ENCODE measurements around the gene NCKAP5.
"Not testable (repeated sequence)": the region's sequence is repeated elsewhere in the genome, so short reads cannot be mapped to it uniquely, and the experiment has no call there.

NCKAP5 gene

GRCh38 chr2:132844585-132844984 lies 723.7 kb downstream of the NCKAP5 start:
- DNase-seq (ENCODE audit: low read depth in 1 of 2, low spot score in 1 of 2) = no peak

- DNase-seq (ENCODE audit: low read depth in 1 of 2, low spot score in 1 of 2) = no peak
Observed at GRCh38 chr2:132837769-132838168, 730.5 kb downstream of the NCKAP5 start.

- no peak for DNase-seq (ENCODE audit: low read depth in 1 of 2, low spot score in 1 of 2)
Observed at GRCh38 chr2:132830321-132830827, 737.9 kb downstream of the NCKAP5 start.

GRCh38 chr2:132825601-132826000 lies 742.7 kb downstream of the NCKAP5 start:
- no peak for DNase-seq (ENCODE audit: low read depth in 1 of 2, low spot score in 1 of 2)

- no peak for DNase-seq (ENCODE audit: low read depth in 1 of 2, low spot score in 1 of 2)
Observed at GRCh38 chr2:132824716-132825115, 743.5 kb downstream of the NCKAP5 start.

DNA sequence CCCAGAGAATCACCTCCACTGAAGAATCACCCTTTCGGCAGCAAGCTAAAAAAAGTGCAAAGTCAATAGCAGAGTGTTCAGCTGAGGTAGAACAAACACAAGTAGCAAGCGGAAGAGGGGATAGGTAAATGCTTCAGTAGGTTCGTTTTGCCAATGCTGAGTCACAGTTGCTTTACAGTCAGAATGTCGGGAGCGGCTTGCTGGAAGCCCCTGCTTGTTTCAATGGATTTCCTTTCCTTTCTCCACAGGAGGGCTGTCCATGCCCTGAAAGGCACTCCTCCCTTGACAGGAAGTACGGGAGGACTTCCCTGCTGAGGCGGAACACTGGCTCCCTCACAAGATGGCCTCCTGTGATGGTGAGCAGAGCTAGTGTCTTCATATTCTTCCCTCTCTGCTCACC lies 752.0 kb downstream of the NCKAP5 start:
- no peak for DNase-seq (ENCODE audit: low read depth in 1 of 2, low spot score in 1 of 2)

GRCh38 chr2:132815516-132815915 lies 752.7 kb downstream of the NCKAP5 start:
- no peak for DNase-seq (ENCODE audit: low read depth in 1 of 2, low spot score in 1 of 2)

DNA sequence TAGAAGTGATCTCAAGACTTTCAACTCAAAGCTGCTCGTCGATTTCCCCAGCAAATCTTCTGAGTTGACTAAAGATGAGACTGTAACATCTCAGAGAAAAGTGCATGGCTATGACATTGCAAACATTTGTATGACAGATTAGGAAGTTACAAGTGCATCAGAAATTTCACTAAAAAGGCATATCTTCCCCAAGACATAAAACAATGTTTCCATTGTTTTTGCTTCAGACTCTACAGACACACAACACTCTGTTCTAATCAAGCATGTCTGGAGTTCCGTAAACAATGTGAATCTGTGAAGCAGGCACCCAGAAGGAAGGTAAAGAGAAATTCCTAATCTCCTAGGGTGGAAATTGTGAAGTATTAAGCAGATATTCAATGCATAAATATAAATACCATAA lies 753.6 kb downstream of the NCKAP5 start:
- no peak for DNase-seq (ENCODE audit: low read depth in 1 of 2, low spot score in 1 of 2)

DNA sequence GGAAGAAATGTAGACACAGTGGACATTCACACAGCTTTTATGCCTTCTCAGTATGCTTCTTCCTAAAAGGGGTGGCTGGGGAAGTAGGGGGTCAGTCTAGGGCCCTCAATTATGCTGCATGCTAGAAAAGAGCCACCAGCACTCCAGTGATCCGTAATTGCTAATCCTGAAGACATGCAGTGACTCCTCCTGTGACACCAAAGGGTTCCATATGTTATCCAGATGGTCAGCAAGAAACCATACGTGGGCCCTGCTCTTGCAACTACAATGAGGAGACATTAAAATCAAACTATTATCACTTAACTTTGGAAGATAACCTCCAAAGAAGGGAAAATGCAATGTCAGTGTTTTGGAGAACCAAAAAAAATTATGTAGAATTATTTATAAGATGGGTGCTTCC lies 754.8 kb downstream of the NCKAP5 start:
- no peak for DNase-seq (ENCODE audit: low read depth in 1 of 2, low spot score in 1 of 2)

- DNase-seq (ENCODE audit: low read depth in 1 of 2, low spot score in 1 of 2) = no peak
Observed at GRCh38 chr2:132811148-132811915, 756.9 kb downstream of the NCKAP5 start.

DNA sequence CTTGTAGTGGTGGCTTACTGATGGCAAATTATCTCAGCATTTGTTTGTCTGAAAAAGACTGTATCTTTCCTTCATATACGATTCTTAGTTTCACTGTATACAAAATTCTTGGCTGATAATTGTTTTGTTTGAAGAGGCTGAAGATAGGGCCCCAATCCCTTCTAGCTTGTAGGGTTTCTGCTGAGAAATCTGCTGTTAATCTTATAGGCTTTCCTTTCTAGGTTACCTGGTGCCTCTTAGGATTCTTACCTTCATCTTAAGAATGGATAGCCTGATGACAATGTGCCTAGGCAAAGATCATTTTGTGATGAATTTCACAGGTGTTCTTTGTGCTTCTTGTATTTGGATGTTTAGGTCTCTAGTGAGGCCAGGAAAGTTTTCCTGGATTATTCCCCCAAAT lies 758.3 kb downstream of the NCKAP5 start:
- not testable (repeated sequence) for DNase-seq (ENCODE audit: low read depth in 1 of 2, low spot score in 1 of 2)

DNA sequence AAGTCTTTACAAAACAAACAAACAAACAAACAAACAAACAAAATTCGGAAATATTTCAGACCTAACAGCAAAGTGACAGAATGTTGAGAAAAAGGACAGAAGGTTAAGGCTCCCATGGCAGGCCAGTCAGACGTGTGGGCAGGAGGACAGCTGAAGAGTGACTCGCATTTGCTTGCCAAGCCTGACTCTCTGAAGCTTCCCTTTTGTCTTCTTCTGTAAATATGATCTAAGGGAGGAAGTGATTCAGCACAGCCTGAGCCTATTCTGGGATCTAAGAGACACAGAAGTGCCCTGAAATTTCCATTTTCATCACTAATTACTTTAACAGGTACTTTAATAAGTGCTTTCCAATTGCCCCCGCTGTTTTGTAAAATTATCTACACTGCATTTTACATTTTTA lies 764.2 kb downstream of the NCKAP5 start:
- DNase-seq (ENCODE audit: low read depth in 1 of 2, low spot score in 1 of 2) = no peak

- DNase-seq (ENCODE audit: low read depth in 1 of 2, low spot score in 1 of 2) = no peak
Observed at GRCh38 chr2:132798341-132798740, 769.9 kb downstream of the NCKAP5 start.

DNA sequence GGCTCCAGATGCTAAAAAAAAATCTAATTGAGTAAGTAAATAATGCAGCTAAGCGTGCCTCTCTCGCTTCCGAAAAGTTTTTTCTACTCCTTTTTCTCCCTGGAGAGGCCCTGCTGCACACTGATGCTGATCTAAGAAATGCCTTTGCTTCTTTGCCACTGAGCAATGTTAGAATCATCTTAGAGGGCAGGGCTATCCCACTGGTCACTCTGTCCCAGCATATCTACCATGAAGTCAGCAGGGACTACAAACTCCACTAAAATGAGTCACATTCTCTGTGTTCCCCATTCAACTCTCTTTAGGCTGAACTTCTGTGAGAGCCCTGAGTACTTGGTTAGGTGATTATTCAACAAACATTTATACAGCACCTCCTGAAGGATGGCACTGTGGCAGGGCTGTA lies 770.7 kb downstream of the NCKAP5 start:
- no peak for DNase-seq (ENCODE audit: low read depth in 1 of 2, low spot score in 1 of 2)

DNA sequence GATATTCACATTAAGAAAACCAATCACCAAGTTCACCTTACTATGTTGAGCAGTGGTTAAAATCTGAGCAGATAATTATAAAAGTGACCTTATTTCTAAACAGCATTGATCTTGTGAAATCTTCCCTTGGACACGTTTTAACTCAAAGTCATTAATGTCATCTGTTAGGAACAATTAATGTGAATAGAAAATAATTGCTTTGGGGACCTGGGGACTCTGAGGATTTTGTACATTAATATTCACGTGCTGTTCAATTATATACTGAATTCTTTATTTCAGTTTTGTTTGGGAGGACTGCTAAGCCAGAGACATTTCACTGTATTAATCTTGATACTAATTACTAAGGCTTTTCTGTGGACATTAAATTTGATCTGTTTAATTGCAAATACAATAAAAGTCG lies 771.2 kb downstream of the NCKAP5 start:
- no peak for DNase-seq (ENCODE audit: low read depth in 1 of 2, low spot score in 1 of 2)

DNA sequence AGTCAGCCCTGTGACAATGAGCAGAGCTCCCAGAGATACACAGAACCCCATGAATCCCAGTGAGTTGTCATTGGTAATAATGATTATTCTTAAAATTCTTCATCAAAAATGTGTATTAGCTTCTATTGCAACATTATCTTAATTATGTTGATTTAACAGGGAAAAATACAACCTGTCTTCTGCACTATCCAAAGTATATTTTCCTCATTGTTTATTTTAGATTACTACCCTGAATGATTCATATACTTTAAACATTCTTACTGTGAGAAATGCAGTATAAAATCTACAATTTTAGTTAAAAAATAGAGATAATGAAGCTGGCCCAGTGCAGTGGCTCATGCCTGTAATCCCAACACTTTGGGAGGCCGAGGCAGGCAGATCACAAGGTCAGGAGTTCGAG lies 773.0 kb downstream of the NCKAP5 start:
- no peak for DNase-seq (ENCODE audit: low read depth in 1 of 2, low spot score in 1 of 2)

GRCh38 chr2:132793532-132793931 lies 774.7 kb downstream of the NCKAP5 start:
- no peak for DNase-seq (ENCODE audit: low read depth in 1 of 2, low spot score in 1 of 2)

GRCh38 chr2:132790207-132790785 lies 778.0 kb downstream of the NCKAP5 start:
- DNase-seq (ENCODE audit: low read depth in 1 of 2, low spot score in 1 of 2) = no peak

GRCh38 chr2:132789066-132789465 lies 779.2 kb downstream of the NCKAP5 start:
- no peak for DNase-seq (ENCODE audit: low read depth in 1 of 2, low spot score in 1 of 2)

DNA sequence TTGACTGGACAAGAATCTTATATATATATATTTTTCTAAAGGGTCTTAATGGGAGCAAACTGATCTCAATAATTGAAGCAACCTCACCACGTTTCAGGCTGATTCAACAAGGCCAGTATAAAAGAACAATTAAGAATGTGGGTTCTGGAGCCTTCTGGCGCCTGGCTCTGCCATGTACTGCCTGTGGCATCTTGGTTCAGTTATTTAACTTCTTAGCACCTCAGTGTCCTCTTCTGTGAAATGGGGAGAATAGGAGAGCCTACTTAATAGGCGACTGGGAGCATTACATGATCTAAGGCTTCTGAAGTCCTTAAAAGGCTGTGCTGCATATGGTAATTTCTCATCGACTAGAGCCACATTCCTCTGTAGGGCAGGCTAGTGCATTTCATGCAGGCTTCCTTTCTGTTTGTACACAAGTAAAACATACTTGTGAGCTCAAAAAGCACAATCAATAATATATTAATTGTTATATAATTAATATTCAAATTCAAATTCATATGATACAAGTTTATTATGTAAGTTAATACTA lies 779.9 kb downstream of the NCKAP5 start:
- DNase-seq (ENCODE audit: low read depth in 1 of 2, low spot score in 1 of 2) = no peak

DNA sequence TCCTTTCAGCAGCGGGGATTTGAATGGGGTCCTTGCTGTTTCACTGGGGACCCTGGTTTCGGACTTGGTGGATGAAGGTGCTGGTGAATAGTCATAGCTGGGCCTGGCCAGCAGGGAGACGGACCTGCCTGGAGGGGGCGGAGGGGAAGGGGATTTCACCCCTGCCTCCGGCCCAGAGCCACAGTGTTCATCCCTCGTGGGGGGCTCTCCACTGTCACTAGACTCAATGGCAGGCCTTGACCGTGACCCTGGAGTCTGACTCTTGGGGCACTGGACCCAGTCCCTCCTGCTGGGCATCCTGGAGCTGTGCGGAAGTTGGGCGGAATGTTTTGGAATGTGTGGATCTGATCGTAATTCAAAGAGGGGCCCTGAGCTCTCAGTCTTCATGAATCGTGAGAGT lies 784.4 kb downstream of the NCKAP5 start:
- no peak for DNase-seq (ENCODE audit: low read depth in 1 of 2, low spot score in 1 of 2)

DNA sequence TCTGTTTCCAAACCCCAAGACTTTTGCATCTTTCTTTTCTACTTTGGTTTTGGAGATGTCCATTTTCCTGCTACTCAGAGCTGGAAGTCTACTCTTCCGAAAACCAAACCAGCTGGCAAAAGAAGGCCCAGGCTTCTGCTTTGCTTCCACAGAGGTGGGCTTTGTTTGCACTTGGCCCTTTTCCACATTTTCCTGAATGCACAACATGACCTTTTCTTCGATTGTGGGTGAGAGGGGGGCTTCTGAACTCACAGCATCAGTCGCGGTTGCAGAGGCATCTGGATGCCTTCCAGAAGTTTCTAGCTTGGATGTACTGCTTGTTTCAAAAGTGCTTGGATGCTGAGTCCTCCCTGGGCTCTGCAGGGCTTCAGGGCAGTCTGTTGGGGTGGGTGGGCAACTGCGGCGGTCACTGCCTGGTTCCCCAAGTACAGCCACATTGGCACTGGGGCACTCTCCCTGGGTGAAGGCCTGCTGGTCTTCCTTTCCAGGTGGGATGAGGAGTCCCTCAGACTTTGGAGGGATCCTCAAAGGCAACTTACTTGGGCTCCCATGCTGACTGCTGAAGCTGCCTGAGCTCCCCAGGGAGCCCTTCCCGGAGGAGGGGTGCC lies 786.0 kb downstream of the NCKAP5 start:
- DNase-seq (ENCODE audit: low read depth in 1 of 2, low spot score in 1 of 2) = no peak

All from activated CD4-positive, alpha-beta T cell treated with anti-CD3 and anti-CD28 coated beads, Interleukin-2, amount 50 U/mL, for 24 hours (primary cell).